Hepatocyte (in vitro differentiated cells): ENCODE results near the gene PKN1.

Source experiments
- EZH2phosphoT487 ChIP-seq: fragments of 200-600 bp; sonication (generic); IDR thresholded peaks from one replicate; pipeline ENCODE4 v1.6.1; 2018; ENCODE audit warnings: antibody characterized with exemption, mild to moderate bottlenecking, low read depth, moderate library complexity; ENCODE audit not compliant: unreplicated experiment, severe bottlenecking
- TF ChIP-seq, protein P1 (sequence below): fragments of 200-600 bp; sonication (generic); IDR thresholded peaks from 2 replicates; pipeline ENCODE4 v1.5.1; 2016; ENCODE audit warnings: antibody characterized with exemption, mild to moderate bottlenecking; ENCODE audit not compliant: poor library complexity

DNA sequence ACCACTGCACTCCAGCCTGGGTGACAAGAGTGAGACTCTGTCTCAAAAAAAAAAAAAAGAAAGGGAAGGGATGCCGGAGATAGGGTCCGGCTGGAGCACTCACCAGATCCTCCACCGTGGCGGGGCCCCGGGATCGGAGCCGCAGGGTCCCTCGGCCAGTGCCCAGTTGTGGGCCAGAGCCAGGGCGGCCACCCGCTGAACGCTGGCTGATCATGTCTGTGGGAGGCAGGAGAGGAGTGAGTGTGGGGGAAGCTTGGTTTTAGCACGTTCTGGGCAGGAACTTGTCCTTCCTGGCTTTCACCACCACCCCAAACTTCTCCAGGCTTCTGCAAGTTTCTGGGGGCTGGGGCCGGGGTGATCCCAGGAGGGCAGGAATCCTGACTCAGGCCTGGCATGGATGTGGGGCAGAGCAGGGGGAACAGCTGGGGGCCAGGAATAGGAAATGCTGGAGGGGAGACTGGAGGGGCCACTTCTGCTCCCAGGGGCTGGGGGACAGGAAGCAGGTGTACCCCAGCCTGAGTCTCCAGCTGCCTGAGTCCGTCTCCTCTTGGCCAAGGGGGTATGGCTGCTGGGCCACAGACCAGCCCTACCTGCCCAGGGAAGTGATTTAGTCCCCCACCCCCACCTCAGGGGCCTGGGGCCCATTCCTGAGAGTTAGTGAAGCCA is 46.3 kb downstream of the PKN1 start:
- no peak for TF ChIP-seq EZH2phosphoT487
- TF ChIP-seq, protein P1, sequence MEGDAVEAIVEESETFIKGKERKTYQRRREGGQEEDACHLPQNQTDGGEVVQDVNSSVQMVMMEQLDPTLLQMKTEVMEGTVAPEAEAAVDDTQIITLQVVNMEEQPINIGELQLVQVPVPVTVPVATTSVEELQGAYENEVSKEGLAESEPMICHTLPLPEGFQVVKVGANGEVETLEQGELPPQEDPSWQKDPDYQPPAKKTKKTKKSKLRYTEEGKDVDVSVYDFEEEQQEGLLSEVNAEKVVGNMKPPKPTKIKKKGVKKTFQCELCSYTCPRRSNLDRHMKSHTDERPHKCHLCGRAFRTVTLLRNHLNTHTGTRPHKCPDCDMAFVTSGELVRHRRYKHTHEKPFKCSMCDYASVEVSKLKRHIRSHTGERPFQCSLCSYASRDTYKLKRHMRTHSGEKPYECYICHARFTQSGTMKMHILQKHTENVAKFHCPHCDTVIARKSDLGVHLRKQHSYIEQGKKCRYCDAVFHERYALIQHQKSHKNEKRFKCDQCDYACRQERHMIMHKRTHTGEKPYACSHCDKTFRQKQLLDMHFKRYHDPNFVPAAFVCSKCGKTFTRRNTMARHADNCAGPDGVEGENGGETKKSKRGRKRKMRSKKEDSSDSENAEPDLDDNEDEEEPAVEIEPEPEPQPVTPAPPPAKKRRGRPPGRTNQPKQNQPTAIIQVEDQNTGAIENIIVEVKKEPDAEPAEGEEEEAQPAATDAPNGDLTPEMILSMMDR: no peak
